GM23338 (cell line): ENCODE measurements around the gene KIF4A. TPM values are rescaled to one million over a fixed set of nuclear protein-coding genes. Genes with fewer than 3 reads are reported as not detected.

Experiments
- CREB1 ChIP-seq: fragments of 250-450 bp; sonication (Bioruptor Pico); IDR thresholded peaks from 2 replicates; pipeline ENCODE4 v1.5.0; 2020; ENCODE audit warnings: low read depth, mild to moderate bottlenecking, moderate library complexity
- EZH2 ChIP-seq: fragments of 200-600 bp; sonication (generic); IDR thresholded peaks from one replicate; pipeline ENCODE4 v1.8.0; 2017; ENCODE audit warnings: antibody characterized with exemption, mild to moderate bottlenecking, low read depth; ENCODE audit not compliant: unreplicated experiment
- EZH2phosphoT487 ChIP-seq: fragments of 200-600 bp; sonication (generic); IDR thresholded peaks from one replicate; pipeline ENCODE4 v1.8.1; 2018; ENCODE audit warnings: antibody characterized with exemption; ENCODE audit not compliant: unreplicated experiment
- POLR2AphosphoS5 ChIP-seq: IDR thresholded peaks from 2 replicates; pipeline ENCODE4 v1.6.1; 2016; ENCODE audit warnings: antibody characterized with exemption, low read depth
- STAT1 ChIP-seq: IDR thresholded peaks from one replicate; pipeline ENCODE4 v1.6.1; 2016; ENCODE audit warnings: antibody characterized with exemption; ENCODE audit not compliant: unreplicated experiment
- polyA plus RNA-seq: library from polyadenylated mRNA; unstranded; fragments of >200 nt; fragmentation: Nextera tagmentation; extraction: Ambion mirVana; gene quantifications from 2 replicates; pipeline ENCODE4 v1.2.1, GENCODE V29; 2016
- total RNA-seq: library from RNA; depleted of rRNA; stranded (reverse); fragments of >200 nt; shearing (Covaris generic); gene quantifications from 2 replicates; pipeline ENCODE4 v1.2.3, GENCODE V29; 2014
- TF ChIP-seq, protein P1 (sequence below): fragments of 250-450 bp; sonication (Bioruptor Pico); IDR thresholded peaks from 2 replicates; pipeline ENCODE4 v1.5.0; 2020; ENCODE audit warnings: mild to moderate bottlenecking, moderate library complexity
- TF ChIP-seq, protein P2 (sequence below): IDR thresholded peaks from one replicate; pipeline ENCODE4 v1.6.1; 2018; ENCODE audit warnings: antibody characterized with exemption; ENCODE audit not compliant: unreplicated experiment
- TF ChIP-seq, protein P3 (sequence below), 2 experiments: fragments of 200-600 bp in 1 of 2; sonication (generic) in 1 of 2; conservative IDR thresholded peaks; 2 replicates each; pipeline versions ENCODE4 v1.5.1 to v1.6.1; 2016 to 2017; ENCODE audit warnings: antibody characterized with exemption in 2 of 2, low read depth in 2 of 2, mild to moderate bottlenecking in 2 of 2, moderate library complexity in 1 of 2

KIF4A gene
- total and polyA plus RNA-seq, 2 experiments from 2014 or later: 21.5 to 27.6 TPM

GRCh38 chrX:70466968-70467367, 177.1 kb downstream of the KIF4A start (continued):
- TF ChIP-seq, protein P1, sequence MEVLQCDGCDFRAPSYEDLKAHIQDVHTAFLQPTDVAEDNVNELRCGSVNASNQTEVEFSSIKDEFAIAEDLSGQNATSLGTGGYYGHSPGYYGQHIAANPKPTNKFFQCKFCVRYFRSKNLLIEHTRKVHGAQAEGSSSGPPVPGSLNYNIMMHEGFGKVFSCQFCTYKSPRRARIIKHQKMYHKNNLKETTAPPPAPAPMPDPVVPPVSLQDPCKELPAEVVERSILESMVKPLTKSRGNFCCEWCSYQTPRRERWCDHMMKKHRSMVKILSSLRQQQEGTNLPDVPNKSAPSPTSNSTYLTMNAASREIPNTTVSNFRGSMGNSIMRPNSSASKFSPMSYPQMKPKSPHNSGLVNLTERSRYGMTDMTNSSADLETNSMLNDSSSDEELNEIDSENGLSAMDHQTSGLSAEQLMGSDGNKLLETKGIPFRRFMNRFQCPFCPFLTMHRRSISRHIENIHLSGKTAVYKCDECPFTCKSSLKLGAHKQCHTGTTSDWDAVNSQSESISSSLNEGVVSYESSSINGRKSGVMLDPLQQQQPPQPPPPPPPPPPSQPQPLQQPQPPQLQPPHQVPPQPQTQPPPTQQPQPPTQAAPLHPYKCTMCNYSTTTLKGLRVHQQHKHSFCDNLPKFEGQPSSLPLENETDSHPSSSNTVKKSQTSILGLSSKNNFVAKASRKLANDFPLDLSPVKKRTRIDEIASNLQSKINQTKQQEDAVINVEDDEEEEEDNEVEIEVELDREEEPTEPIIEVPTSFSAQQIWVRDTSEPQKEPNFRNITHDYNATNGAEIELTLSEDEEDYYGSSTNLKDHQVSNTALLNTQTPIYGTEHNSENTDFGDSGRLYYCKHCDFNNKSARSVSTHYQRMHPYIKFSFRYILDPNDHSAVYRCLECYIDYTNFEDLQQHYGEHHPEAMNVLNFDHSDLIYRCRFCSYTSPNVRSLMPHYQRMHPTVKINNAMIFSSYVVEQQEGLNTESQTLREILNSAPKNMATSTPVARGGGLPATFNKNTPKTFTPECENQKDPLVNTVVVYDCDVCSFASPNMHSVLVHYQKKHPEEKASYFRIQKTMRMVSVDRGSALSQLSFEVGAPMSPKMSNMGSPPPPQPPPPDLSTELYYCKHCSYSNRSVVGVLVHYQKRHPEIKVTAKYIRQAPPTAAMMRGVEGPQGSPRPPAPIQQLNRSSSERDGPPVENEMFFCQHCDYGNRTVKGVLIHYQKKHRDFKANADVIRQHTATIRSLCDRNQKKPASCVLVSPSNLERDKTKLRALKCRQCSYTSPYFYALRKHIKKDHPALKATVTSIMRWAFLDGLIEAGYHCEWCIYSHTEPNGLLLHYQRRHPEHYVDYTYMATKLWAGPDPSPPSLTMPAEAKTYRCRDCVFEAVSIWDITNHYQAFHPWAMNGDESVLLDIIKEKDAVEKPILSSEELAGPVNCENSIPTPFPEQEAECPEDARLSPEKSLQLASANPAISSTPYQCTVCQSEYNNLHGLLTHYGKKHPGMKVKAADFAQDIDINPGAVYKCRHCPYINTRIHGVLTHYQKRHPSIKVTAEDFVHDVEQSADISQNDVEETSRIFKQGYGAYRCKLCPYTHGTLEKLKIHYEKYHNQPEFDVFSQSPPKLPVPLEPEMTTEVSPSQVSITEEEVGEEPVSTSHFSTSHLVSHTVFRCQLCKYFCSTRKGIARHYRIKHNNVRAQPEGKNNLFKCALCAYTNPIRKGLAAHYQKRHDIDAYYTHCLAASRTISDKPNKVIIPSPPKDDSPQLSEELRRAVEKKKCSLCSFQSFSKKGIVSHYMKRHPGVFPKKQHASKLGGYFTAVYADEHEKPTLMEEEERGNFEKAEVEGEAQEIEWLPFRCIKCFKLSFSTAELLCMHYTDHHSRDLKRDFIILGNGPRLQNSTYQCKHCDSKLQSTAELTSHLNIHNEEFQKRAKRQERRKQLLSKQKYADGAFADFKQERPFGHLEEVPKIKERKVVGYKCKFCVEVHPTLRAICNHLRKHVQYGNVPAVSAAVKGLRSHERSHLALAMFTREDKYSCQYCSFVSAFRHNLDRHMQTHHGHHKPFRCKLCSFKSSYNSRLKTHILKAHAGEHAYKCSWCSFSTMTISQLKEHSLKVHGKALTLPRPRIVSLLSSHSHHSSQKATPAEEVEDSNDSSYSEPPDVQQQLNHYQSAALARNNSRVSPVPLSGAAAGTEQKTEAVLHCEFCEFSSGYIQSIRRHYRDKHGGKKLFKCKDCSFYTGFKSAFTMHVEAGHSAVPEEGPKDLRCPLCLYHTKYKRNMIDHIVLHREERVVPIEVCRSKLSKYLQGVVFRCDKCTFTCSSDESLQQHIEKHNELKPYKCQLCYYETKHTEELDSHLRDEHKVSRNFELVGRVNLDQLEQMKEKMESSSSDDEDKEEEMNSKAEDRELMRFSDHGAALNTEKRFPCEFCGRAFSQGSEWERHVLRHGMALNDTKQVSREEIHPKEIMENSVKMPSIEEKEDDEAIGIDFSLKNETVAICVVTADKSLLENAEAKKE: no peak
- no peak for TF ChIP-seq STAT1
- no peak for TF ChIP-seq EZH2
- no peak for TF ChIP-seq EZH2phosphoT487
- TF ChIP-seq, protein P2, sequence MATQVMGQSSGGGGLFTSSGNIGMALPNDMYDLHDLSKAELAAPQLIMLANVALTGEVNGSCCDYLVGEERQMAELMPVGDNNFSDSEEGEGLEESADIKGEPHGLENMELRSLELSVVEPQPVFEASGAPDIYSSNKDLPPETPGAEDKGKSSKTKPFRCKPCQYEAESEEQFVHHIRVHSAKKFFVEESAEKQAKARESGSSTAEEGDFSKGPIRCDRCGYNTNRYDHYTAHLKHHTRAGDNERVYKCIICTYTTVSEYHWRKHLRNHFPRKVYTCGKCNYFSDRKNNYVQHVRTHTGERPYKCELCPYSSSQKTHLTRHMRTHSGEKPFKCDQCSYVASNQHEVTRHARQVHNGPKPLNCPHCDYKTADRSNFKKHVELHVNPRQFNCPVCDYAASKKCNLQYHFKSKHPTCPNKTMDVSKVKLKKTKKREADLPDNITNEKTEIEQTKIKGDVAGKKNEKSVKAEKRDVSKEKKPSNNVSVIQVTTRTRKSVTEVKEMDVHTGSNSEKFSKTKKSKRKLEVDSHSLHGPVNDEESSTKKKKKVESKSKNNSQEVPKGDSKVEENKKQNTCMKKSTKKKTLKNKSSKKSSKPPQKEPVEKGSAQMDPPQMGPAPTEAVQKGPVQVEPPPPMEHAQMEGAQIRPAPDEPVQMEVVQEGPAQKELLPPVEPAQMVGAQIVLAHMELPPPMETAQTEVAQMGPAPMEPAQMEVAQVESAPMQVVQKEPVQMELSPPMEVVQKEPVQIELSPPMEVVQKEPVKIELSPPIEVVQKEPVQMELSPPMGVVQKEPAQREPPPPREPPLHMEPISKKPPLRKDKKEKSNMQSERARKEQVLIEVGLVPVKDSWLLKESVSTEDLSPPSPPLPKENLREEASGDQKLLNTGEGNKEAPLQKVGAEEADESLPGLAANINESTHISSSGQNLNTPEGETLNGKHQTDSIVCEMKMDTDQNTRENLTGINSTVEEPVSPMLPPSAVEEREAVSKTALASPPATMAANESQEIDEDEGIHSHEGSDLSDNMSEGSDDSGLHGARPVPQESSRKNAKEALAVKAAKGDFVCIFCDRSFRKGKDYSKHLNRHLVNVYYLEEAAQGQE: no peak
- TF ChIP-seq, protein P3, sequence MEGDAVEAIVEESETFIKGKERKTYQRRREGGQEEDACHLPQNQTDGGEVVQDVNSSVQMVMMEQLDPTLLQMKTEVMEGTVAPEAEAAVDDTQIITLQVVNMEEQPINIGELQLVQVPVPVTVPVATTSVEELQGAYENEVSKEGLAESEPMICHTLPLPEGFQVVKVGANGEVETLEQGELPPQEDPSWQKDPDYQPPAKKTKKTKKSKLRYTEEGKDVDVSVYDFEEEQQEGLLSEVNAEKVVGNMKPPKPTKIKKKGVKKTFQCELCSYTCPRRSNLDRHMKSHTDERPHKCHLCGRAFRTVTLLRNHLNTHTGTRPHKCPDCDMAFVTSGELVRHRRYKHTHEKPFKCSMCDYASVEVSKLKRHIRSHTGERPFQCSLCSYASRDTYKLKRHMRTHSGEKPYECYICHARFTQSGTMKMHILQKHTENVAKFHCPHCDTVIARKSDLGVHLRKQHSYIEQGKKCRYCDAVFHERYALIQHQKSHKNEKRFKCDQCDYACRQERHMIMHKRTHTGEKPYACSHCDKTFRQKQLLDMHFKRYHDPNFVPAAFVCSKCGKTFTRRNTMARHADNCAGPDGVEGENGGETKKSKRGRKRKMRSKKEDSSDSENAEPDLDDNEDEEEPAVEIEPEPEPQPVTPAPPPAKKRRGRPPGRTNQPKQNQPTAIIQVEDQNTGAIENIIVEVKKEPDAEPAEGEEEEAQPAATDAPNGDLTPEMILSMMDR (conservative IDR thresholded peaks at IDR 0.05; ENCODE audit: low read depth in 2 of 2): no peak
- no peak for TF ChIP-seq CREB1 (CRISPR knock-in tag)
- TF ChIP-seq POLR2AphosphoS5: no peak
